Esophagus muscularis mucosa (tissue), 4 donors: ENCODE data around the gene ZIC5. TPM values are rescaled to one million over a fixed set of nuclear protein-coding genes. Genes with fewer than 3 reads are reported as not detected.

Experiments
- DNase-seq: peaks from one replicate; pipeline ENCODE4 v3.0.0-alpha.2; 2017; ENCODE audit errors: extremely low spot score
- H3K27ac ChIP-seq, 4 donors: fragments of 200-600 bp; sonication (generic); replicated peaks in 1 of 4; 1 replicate in 3 of 4; 2 replicates in 1 of 4; pipeline ENCODE4 v1.5.1; 2016 to 2019; ENCODE audit warnings: mild to moderate bottlenecking in 1 of 4
- H3K27me3 ChIP-seq, 4 donors: fragments of 200-600 bp; sonication (generic); one replicate each; pipeline versions ENCODE4 v1.5.1 to v1.6.0; 2016 to 2019
- H3K36me3 ChIP-seq, 4 donors: fragments of 200-600 bp; sonication (generic); one replicate each; pipeline ENCODE4 v1.5.1; 2016 to 2019
- H3K4me1 ChIP-seq, 4 donors: fragments of 200-600 bp; sonication (generic); one replicate each; pipeline ENCODE4 v1.5.1; 2016 to 2019
- H3K4me3 ChIP-seq, 4 donors: fragments of 200-600 bp; sonication (generic); 1 replicate in 2 of 4; 2 replicates in 2 of 4; pipeline ENCODE4 v1.5.1; 2016 to 2019; ENCODE audit warnings: mild to moderate bottlenecking in 4 of 4, moderate library complexity in 1 of 4
- H3K9me3 ChIP-seq, 4 donors: fragments of 200-600 bp; sonication (generic); 1 replicate in 3 of 4; 2 replicates in 1 of 4; pipeline ENCODE4 v1.5.1; 2016 to 2019
- EP300 ChIP-seq: sonication (generic); formaldehyde crosslinking; IDR thresholded peaks from one replicate; pipeline ENCODE4 v1.6.1; 2017; ENCODE audit warnings: antibody characterized with exemption
- POLR2A ChIP-seq: fragments of 450-650 bp; IDR thresholded peaks from one replicate; pipeline ENCODE4 v1.6.1; 2017; ENCODE audit warnings: antibody characterized with exemption, moderate library complexity, mild to moderate bottlenecking, low read depth
- POLR2AphosphoS5 ChIP-seq, 2 donors: sonication (generic); formaldehyde crosslinking; IDR thresholded peaks; one replicate each; pipeline ENCODE4 v1.6.1; 2017; ENCODE audit warnings: antibody characterized with exemption in 2 of 2
- WGBS: methylation state at CpG from one replicate; pipeline ENCODE4 v1.1.5; 2018; 5-methylcytosine and 5-hydroxymethylcytosine counted together
- intact Hi-C: fragments of 100-400 bp; cut with DNase I; formaldehyde crosslinking; loops from one replicate; pipeline ENCODE4 v1.15.1; 2023
- total RNA-seq, 4 donors: library from RNA; depleted of rRNA; stranded (reverse); fragments of >200 nt; gene quantifications; one replicate each; pipeline versions ENCODE4 v1.1.0 to v1.2.1, GENCODE V29; 2016
- TF ChIP-seq, protein P1 (sequence below), 3 experiments: fragments of 200-600 bp in 2 of 3; fragments of 450-650 bp in 1 of 3; sonication (generic) in 2 of 3; IDR thresholded peaks; one replicate each; pipeline ENCODE4 v1.5.1; 2017 to 2019; ENCODE audit warnings: antibody characterized with exemption in 3 of 3, mild to moderate bottlenecking in 2 of 3, moderate library complexity in 1 of 3

Gene ZIC5
- total RNA-seq, 4 donors from 2014 or later, result not detected

DNA sequence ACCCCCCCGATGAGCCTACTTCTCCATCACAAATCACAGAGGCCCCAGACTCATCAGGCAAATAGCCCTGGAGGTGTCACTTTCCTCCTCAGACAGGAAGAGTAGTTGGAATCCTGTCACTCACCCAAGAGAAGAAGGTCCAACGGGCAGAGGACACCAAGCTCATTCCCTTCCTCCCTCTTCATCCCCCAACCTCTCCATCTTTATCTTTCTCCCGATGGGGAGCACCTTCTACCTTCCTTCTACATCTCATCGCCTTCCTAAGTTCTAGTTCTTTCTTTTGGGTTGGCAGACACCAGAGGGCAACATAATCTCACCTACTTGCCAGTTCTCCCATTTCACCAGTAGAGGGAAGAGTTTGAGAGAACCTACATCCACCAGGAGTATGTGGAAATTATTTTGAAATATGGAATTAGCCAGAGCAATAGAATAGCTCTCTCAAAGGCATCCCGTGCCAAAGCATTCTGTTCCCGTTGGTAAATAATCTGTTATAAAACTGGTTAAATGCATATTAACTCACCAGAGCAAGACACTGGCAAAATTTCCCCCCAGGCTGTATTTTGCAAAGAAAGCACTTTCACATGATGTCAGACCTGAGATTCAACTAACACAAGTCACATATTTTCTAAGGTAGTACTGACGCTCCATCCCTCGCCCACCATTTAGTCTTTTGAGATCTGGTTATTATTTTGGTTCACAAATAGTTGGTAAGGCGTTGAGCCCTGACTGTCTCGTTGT lies 55.0 kb downstream of the ZIC5 start:
- H3K4me1 ChIP-seq, result no peaks in the 10 kb centered on the region
- no peak for DNase-seq
- 51% methylated on average over 10 of the region's 10 CpGs for WGBS
- intact Hi-C loops, result loop anchor here (5.0 to 10.0 kb wide), 2 partner anchors 321 to 598 kb away; no protein-coding TSS in a partner anchor
- peaks cover 0 to 47% (median 8%) of the 10 kb centered on the region in 4 donors for H3K27me3 ChIP-seq
- H3K9me3 ChIP-seq, result no peaks in the 10 kb centered on the region
- H3K4me3 ChIP-seq, result no peak overlapping the region
- TF ChIP-seq POLR2A (no peak), POLR2AphosphoS5 (IDR thresholded peaks at IDR 0.05) (no peak)
- TF ChIP-seq, protein P1, sequence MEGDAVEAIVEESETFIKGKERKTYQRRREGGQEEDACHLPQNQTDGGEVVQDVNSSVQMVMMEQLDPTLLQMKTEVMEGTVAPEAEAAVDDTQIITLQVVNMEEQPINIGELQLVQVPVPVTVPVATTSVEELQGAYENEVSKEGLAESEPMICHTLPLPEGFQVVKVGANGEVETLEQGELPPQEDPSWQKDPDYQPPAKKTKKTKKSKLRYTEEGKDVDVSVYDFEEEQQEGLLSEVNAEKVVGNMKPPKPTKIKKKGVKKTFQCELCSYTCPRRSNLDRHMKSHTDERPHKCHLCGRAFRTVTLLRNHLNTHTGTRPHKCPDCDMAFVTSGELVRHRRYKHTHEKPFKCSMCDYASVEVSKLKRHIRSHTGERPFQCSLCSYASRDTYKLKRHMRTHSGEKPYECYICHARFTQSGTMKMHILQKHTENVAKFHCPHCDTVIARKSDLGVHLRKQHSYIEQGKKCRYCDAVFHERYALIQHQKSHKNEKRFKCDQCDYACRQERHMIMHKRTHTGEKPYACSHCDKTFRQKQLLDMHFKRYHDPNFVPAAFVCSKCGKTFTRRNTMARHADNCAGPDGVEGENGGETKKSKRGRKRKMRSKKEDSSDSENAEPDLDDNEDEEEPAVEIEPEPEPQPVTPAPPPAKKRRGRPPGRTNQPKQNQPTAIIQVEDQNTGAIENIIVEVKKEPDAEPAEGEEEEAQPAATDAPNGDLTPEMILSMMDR (IDR thresholded peaks at IDR 0.05), result peak; percentile 68 to 76 (median 73)
- no peak overlapping the region for H3K27ac ChIP-seq
- no peaks in the 10 kb centered on the region for H3K36me3 ChIP-seq

GRCh38 chr13:99913167-99913566 lies 58.4 kb downstream of the ZIC5 start:
- H3K4me3 ChIP-seq, result no peak overlapping the region
- H3K36me3 ChIP-seq, result no peaks in the 10 kb centered on the region
- H3K27me3 ChIP-seq, result peaks cover 0 to 77% (median 9%) of the 10 kb centered on the region in 4 donors
- DNase-seq, result no peak
- no peak overlapping the region for H3K27ac ChIP-seq
- intact Hi-C loops, result loop anchor here (10.0 kb wide), 1 partner anchor 602 kb away; no protein-coding TSS in a partner anchor
- H3K9me3 ChIP-seq, result no peaks in the 10 kb centered on the region
- no peak for TF ChIP-seq EP300
- no peak for TF ChIP-seq POLR2AphosphoS5 (IDR thresholded peaks at IDR 0.05)
- no peak for TF ChIP-seq POLR2A
- TF ChIP-seq, protein P1 (IDR thresholded peaks at IDR 0.05), result no peak
- no peaks in the 10 kb centered on the region for H3K4me1 ChIP-seq
- 69% methylated on average over 7 of the region's 7 CpGs for WGBS

Other genes starting within 250 kb of the ZIC5 start
- not detected for gene ZIC2, start 10.0 kb upstream of the ZIC5 start, total RNA-seq
- gene PCCA, start 117.3 kb upstream of the ZIC5 start, total RNA-seq, result 10 to 100 TPM; 33.8 to 40.3 (median 39.0) TPM